Astrocyte of the spinal cord (primary cell): ENCODE data around the gene ABAT.
"Not testable (repeated sequence)": the region's sequence is repeated elsewhere in the genome, so short reads cannot be mapped to it uniquely, and the experiment has no call there.

ENCODE experiments used
- DNase-seq: peaks from one replicate; pipeline ENCODE4 v3.0.0; 2011; ENCODE audit warnings: low read depth, low spot score
- H3K4me3 ChIP-seq: 2 replicates; pipeline ENCODE4 v1.5.1; 2011; ENCODE audit warnings: low read depth, mild to moderate bottlenecking, low read length, moderate library complexity
- in situ Hi-C: cut with HindIII; loops from 2 replicates; pipeline ENCODE4 v1.10.0; 2017; ENCODE audit warnings: low sequenced_read_pairs
- TF ChIP-seq, protein P1 (sequence below): IDR thresholded peaks from 2 replicates; pipeline ENCODE4 v1.5.1; 2012; ENCODE audit warnings: low read depth, mild to moderate bottlenecking, low read length, inconsistent platforms

ABAT gene

DNA sequence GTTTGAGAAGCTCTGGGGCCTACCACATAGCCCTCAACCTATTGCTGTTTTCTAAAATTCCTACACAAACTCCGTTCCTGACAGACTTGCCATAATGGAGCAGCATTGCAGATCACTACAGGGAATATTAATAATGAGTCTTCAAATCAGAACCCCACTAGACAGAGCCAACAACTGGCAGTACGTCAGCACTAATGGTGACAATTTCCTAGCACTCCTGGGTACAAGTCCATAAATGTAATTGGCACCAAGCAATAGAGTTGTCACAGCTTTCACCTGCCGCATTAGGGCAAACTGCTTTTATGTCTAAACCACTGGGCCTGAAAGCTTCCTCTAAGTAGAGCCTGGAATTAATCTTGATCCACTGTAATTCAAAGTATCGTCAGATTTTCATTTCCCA is 25.5 kb upstream of the ABAT start:
- no peak for DNase-seq
- H3K4me3 ChIP-seq = no peak overlapping the region
- TF ChIP-seq, protein P1, sequence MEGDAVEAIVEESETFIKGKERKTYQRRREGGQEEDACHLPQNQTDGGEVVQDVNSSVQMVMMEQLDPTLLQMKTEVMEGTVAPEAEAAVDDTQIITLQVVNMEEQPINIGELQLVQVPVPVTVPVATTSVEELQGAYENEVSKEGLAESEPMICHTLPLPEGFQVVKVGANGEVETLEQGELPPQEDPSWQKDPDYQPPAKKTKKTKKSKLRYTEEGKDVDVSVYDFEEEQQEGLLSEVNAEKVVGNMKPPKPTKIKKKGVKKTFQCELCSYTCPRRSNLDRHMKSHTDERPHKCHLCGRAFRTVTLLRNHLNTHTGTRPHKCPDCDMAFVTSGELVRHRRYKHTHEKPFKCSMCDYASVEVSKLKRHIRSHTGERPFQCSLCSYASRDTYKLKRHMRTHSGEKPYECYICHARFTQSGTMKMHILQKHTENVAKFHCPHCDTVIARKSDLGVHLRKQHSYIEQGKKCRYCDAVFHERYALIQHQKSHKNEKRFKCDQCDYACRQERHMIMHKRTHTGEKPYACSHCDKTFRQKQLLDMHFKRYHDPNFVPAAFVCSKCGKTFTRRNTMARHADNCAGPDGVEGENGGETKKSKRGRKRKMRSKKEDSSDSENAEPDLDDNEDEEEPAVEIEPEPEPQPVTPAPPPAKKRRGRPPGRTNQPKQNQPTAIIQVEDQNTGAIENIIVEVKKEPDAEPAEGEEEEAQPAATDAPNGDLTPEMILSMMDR = no peak
- in situ Hi-C loops = no loop called here

- no peak for DNase-seq
- TF ChIP-seq, protein P1 = no peak
- no peak overlapping the region for H3K4me3 ChIP-seq
- in situ Hi-C loops = no loop called here
These were observed 24.4 kb upstream of the ABAT start for GRCh38 chr16:8649829-8650554.

GRCh38 chr16:8651958-8652357 is 22.5 kb upstream of the ABAT start:
- in situ Hi-C loops, H3K4me3 ChIP-seq: not testable (repeated sequence)
- peak; percentile 17 for DNase-seq
- TF ChIP-seq, protein P1 = peak; percentile 54

DNA sequence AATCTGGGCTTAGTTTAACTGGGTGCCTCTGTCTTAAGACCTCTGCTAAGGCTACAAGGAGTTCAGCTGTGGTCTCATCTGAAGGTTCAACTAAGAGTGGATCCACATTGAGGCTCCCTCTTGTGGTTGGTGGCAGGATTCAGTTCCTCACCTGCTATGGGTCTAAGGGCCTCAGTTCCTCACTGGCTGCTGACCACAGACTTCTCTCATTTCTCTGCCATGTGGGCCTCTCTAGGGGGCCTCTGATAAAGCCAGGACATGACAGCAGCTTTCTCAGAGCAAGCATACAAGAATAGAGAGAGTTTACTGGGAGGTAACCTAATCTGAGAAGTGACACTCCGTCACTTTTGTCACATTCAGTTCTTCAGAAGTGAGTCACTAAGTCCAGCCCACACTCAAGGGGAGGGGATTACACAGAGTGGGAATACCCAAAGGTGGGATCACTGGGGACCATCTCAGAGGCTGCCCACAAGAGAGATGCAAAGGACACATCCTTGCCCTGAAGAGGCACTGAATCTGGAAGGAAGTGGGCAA is 19.2 kb upstream of the ABAT start:
- no peak overlapping the region for H3K4me3 ChIP-seq
- in situ Hi-C loops = no loop called here
- TF ChIP-seq, protein P1 = peak; percentile 71
- peak; percentile 43 for DNase-seq

- in situ Hi-C loops = no loop called here
These were observed 18.0 kb upstream of the ABAT start for GRCh38 chr16:8656376-8656775.

DNA sequence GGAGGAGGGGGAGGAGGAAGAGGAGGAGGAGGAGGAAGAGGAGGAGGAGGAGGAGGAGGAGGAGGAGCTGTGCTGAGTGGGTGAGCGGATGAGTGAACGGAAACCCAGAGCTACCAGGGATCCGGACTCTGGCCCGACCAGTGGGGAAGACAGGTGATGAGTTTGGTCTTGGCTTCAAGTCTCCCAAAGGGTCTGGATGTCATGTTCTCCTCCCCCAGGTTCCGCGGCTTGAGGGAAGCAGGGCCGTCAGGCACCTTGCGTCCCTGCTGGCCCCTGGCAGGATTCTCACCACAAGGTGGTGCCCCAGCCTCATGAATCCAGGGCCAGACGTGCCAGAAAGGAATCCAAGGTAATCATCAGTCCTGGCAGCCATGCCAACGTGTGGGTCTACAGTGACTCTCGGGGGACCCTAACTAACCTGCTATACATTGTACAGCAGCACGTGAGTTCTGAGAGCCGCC is 13.5 kb upstream of the ABAT start:
- peak; percentile 64 for DNase-seq
- in situ Hi-C loops = no loop called here
- TF ChIP-seq, protein P1 = peak; percentile 81
- H3K4me3 ChIP-seq = no peak overlapping the region

More at GRCh38 chr16:8656376-8656775, 18.0 kb upstream of the ABAT start:
- TF ChIP-seq, protein P1 = no peak
- H3K4me3 ChIP-seq = no peak overlapping the region
- DNase-seq = no peak
